Myocyte (in vitro differentiated cells): ENCODE results near the gene TUBB3. TPM values are rescaled to one million over a fixed set of nuclear protein-coding genes. Genes with fewer than 3 reads are reported as not detected.
"Not testable (repeated sequence)": the region's sequence is repeated elsewhere in the genome, so short reads cannot be mapped to it uniquely, and the experiment has no call there.

Source experiments
- DNase-seq: peaks from one replicate; pipeline ENCODE4 v3.0.0-alpha.2; 2012; ENCODE audit warnings: low read depth
- total RNA-seq: library from RNA; depleted of rRNA; stranded (reverse); fragments of >200 nt; gene quantifications from 2 replicates; pipeline ENCODE4 v1.2.3, GENCODE V29; 2014

The TUBB3 gene
- total RNA-seq, 1 donor from 2014 or later = 152 TPM

DNA sequence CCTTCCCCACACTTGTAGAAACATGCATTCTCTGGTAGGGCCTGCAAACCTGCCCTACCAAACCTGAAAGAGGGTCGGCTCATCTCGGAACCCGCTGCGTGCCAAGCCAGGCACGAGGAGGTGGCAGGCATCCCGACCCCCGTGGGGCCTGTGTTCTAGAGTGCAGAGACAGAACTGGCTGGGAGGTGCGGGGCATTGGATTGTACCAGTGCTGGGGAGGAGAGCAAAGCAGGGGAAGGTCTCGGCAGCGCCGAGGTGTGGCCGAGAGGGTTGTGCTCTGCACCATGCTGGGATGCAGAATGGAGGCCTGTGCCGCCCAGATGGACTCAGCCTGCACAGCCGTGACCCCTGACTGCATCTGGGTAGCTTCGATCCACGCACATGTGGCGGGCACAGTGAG is 22.3 kb upstream of the TUBB3 start:
- no peak for DNase-seq

DNA sequence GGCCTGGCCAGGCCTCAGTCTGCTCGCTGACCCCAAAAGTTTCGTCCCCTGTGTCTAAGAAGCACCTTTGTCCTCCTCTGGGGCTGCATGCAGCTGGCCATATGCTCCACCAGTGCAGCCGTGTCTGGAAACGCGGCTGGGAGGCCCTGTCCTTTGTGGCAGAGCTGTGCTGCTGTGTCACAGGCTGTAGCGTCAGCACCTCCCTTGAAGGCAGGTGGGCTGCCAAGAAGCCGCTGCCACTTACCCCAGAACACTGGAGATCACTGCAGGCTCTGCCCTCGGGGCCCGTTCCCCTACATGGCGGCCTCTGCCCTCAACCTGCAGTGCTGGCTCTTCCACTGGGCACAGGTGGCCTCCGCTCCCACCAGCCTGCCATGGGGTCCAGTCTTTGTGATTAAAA is 20.2 kb upstream of the TUBB3 start:
- DNase-seq = no peak

DNA sequence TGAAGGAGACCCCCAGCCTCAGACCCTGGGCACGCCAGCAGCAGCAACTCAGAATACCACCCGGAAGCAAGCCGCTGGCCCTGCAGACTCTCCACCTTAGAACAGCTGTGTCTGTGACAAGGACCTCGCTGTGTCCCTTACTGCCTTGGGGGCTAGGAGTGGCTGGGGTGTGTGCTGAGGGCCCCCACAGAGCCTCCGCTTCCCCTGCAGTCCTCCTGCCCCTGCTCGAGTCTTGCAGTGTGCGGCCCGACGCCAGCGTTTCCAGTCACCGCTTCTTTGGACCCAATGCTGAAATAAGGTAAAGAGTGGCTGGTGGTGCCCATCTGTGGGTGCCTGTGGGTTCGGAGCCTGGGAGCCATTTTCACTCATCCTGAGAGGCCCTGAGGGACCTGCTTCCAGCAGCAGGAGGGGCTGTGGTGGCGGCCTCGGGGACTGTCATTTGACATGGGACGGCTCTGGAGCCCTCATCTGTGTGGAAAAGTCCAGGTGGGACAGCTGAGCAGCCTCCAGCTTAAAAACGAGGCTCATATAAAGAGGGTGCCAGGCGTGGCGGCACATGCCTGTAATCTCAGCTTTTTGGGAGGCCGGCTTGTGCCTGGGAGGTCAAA is 19.1 kb upstream of the TUBB3 start:
- DNase-seq = no peak

DNA sequence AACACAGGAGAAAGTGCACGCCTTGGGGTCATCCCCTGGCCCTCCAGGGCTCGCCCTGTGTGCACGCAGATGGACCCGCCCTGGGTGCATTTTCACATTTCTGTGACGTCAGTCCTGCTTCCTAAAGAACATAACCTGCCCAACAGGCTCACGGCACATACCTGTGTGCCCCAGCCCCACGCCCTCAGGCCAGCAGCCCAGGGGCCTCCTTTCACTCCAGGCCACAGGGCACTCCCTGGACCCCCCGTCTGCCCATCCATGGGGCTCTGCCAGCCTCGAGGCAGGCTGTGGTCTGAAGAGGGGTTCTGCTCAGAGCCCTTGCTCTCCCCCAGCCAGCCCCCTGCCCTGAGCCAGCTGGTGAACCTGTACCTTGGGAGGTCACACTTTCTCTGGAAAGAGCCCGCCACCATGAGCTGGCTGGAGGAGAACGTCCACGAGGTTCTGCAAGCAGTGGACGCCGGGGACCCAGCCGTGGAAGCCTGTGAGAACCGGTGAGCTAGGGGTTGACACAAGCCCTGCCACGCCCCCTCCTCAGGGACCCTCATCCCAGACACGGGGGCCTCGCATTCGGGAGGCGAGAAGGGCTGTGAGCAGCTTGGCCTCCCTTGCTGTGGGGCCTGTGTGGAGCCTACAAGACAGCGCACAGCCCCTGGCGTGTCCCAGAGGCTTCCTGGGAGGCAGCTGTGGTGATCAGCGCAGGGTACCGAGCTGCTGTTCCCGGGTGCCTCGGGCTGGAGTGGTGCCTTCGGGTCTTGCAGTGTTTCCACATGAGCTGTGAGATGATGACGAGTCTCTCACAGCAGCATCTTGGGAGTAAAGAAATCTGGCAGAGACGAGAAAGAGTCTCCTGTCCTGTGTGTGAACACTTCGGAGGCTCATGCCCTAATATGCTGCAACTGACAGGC is 18.3 kb upstream of the TUBB3 start:
- no peak for DNase-seq

DNA sequence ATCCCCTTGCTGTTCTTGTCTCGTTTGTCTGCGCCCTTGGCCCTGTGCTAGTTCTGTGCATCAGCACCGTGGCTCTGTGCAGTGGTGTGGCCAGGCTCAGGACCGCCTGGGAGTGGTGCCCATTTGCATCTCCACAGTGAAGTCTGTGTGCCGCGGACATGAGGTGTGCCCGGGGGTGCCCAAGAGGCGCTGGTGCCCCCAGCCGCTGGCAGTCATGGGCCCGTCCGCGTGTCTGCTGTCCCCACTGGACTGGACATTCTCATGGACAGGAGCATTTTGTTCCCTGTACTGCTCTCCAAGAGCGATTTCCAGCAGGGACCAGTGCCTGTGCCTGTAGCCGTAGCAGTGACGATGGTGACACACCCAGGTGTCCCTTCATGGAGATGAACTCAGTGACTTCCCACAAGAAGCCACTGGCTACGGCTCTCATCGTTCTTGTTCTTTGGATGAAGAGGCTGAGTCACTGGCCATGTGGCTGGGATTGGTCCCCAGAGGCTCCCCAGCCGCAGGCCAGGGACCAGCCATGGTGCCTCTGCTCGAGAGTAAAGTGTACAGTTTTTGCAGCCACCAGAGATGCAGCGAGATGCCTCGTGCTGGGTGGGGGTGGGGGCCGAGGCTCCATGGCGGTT is 17.5 kb upstream of the TUBB3 start:
- DNase-seq = peak; percentile 51

DNA sequence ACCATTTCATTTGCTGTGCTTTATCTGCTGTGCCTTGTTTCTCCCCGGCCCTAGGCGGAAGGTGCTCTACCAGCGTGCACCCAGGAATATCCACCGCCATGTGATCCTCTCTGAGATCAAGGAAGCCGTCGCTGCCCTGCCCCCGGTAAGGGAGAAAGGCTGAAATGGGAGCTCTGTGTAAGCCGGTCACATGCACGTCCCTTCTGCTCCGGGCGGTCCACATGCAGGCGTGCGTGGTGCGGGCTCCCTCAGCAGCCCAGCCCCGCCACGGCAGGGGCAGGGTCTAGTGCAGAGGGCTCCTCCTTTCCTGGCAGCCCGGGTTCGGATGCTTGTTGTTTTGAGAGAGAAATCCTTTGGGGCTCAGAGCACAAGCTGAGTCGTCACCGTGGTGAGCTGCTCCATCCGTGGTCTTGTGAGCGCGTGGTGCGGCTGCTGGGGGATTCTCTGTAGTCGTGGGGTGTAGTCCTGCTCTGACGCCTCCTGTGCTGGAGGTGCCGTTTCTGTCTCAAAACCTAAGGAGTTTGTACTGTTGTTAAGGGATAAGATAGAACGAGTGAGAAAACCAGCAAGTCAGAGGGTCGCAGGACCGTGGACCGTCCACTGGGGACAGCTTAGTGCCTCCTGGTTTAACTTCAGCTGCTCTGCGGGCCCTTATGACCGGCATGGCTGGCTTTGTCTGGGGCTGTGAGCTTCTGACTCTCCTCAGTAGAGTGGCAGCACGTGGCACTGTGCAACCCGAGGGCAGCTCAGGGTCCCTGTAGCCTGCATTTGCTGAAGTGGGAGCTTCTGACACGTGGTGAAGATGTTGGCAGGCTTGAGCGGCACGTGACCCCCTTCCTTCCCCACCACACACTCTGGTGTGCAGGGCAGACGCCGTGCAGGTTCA is 16.8 kb upstream of the TUBB3 start:
- DNase-seq = no peak

DNA sequence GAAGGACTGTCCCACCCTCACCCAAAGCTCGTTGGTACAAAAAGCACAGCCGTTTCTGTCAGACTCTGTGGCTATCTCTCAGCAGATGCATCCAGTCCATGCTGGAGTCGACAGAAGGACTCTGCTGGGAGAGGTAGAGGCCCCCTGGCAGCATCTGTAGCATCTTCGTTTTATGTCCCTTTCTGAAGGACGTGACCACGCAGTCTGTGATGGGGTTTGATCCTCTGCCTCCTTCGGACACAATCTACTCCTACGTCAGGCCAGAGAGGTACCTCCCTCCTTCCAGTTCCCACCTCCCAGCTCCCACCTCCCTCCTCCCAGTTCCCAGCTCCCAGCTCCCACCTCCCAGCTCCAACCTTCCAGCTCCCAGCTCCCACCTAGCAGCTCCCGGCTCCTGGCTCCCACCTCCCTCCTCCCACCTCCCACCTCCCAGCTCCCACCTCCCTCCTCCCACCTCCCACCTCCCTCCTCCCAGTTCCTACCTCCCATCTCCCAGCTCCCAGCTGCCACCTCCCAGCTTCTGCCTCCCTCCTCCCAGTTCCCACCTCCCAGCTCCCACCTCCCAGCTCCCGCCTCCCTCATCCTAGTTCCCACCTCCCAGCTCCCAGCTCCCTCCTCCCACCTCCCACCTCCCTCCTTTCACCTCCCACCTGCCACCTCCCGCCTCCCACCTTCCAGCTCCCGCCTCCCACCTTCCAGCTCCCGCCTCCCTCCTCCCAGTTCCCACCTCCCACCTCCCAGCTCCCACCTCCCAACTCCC is 15.9 kb upstream of the TUBB3 start:
- no peak for DNase-seq

DNA sequence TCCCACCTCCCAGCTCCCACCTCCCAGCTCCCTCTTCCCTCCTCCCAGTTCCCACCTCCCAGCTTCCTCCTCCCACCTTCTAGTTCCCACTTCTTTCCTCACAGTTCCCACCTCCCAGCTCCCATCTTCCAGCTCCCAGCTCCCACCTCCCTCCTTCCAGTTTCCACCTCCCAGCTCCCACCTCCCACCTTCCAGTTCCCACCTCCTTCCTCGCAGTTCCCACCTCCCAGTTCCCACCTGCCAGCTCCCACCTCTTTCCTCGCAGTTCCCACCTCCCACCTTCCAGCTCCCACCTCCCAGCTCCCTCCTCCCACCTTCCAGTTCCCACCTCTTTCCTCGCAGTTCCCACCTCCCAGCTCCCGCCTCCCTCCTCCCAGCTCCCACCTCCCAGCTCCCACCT is 14.9 kb upstream of the TUBB3 start:
- no peak for DNase-seq

DNA sequence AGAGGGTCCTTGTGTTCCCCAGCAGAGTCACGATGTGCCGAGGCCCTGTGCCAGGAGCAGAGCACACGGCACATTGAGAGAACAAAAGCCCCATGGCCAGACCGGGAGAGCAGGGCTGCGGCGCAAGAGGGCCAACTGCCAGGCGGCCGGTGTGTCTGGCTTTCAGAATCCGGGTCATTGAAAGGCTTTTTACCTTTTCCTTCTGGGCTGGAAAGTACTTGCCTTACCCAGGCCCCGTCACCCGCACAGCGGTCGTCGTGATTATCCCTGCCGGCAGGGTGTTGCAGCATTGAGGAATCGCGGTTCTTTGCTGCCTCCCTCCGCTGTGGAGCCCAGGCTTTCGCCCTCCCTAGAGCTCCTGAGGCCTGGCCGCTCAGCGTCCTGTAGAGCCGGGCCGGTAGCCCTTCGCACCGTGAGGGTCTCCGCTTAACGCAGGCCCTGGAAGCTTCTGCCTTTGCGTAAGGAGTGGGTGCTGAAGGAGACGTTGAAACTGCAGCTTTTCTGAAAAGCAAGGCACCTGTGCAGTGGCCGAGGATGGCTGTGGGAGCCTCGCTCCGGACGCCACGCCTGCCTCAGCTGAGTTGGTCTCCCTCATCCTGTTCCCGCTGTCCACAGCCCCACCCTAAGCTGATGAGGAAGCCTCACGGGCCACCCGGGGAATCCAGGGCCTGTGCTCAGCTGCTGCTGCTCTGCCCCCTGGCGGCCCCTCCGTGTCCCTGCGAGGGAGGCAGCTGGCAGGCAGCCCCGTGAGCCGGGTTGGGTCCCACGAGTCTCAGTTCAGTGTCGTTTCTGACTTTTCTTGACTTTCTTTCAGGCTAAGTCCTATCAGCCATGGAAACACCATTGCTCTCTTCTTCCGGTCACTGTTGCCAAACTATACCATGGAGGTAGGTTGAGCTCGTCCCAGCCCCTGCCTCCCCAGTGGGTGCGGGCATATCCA is 13.1 kb upstream of the TUBB3 start:
- DNase-seq = peak; percentile 70

DNA sequence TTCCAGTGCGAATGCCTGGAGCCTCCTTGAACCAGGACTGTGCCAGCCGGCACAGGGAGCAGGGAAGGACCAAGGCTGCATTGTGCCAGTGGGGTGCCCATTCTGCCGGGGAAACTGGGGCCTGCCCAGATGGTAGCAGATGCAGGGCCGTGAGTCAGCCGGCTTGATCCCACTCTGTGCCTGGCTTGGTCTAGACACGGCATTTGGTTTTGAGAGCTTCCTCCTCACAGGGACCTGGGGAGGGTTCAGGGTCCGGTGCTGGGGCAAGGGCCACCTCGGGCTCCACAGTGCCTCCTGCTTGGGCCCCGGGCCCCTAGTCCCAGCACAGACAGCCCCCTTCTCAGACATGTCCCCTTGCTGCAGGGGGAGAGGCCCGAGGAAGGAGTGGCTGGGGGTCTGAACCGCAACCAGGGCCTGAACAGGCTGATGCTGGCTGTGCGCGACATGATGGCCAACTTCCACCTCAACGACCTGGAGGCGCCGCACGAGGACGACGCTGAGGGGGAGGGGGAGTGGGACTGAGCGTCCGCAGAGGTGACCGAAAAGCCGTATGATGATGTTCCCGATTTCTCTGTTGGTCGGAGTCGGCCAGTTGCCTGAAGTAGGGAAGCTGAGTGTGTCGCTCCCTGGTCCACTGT is 12.3 kb upstream of the TUBB3 start:
- no peak for DNase-seq

DNA sequence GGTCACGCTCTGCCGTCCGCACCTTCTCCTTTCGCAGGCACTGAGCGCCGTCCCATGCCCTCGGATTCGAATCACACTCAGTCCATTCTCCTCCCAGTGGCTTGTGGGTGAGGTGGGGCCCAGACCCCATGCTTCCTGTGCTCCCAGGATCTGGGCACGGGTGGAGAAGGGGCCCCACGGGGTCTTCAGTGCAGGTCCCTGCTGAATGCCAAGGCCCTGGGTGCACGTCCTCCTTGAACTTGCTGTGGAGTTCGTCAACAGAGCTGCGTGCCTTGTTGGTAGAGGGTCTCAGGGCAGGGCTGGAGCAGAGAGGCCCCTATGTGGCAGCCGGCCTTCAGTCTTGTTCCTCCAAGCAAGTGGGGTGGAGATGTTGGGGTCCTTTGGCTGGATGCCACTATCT is 11.8 kb upstream of the TUBB3 start:
- no peak for DNase-seq

DNA sequence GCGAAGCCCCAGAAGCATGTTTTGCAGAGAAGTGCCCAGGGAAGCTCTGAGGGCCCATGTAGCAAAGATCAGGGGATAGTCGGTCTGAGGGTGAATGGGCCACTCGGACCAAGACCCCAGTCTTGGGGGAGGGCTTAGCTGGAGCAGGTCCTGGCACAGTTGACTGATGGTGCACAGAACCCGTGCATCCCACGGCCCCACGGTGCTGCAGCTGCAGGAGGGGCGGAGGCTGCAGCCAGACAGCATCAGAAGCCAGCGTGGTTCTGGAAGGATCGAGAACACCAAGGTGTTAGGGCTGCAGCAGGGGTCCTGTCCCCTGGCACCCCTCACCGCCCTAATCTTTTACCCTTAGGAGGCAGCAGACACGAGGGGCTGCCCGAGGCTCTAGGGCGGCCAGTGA is 11.0 kb upstream of the TUBB3 start:
- DNase-seq = no peak

DNA sequence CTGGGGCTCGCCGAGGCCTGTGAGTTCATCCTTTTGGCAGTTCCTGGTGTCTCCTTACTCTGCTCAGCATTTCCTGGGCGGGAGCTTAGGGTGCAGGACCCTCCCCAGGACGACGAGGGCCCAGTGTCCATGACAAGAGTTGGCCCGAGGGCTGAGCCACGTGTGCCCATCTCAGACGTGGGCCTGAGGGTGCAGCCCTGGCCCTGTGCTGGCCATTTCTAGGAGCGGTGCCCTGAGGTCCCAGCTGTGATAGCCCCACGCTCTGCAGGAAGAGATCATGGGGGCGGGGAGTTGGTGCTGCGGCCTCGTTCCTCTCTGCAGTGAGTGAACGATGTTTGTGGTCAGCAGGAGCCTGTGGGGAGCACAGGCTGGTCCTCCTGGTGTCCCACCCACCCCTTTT is 10.5 kb upstream of the TUBB3 start:
- no peak for DNase-seq

DNA sequence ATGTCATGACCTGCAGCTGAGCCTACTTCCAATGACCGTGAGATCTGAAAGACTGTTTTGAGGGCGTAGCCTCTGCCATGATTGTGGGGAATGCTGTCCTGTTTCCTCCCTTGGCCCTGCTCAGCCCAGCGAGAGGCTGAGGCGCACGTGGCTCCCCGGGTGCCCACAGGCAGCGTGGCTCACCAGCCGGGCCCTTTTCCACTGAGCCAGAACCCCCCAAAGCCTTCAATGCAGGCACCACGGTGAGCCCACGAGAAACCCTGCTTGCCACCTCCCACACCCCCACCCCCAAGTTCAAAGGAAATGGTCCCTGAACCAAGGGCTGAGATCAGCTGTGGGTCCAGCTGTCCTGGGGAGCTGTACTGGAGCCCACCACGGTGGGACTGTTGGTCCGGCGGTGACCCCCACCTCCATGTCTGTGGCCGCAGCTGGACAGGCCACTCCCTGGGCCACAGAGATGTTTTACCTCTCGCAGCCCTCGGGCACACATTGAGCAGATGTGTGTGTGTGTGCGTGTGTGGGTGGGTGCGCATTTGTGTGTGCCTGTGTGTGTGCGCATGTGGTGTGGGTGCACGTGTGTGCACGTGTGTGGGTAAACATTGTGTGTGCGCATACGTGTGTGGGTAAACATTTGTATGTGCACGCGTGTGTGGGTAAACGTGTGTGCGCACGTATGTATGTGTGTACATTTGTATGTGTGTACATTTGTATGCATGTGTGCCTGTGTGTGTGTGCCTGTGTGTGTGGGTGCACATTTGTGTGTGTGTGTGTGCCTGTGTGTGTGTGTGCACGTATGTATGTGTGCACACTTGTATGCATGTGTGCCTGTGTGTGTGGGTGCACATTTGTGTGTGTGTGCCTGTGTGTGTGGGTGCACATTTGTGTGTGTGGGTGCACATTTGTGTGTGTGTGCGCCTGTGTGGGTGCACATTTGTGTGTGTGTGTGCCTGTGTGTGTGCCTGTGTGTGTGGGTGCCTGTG is 9.4 kb upstream of the TUBB3 start:
- DNase-seq = no peak

DNA sequence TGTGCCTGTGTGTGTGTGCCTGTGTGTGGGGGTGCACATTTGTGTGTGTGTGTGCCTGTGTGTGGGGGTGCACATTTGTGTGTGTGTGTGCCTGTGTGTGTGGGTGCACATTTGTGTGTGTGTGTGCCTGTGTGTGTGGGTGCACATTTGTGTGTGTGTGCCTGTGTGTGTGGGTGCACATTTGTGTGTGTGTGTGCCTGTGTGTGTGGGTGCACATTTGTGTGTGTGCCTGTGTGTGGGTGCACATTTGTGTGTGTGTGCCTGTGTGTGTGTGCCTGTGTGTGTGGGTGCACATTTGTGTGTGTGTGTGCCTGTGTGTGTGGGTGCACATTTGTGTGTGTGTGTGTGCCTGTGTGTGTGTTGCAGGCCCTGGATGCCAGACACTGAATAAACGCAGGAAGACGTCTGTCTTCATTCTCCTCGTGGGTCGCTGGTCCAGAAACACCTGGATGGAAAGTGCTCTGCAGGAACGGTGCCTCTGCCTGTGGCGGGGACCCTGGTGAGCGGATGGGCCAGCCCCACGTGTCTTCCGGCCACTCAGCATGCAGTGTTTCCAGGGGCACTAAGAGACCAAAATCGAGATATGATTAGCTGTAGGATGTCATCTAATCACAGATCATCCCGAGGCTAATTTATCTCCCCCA is 8.4 kb upstream of the TUBB3 start:
- not testable (repeated sequence) for DNase-seq

DNA sequence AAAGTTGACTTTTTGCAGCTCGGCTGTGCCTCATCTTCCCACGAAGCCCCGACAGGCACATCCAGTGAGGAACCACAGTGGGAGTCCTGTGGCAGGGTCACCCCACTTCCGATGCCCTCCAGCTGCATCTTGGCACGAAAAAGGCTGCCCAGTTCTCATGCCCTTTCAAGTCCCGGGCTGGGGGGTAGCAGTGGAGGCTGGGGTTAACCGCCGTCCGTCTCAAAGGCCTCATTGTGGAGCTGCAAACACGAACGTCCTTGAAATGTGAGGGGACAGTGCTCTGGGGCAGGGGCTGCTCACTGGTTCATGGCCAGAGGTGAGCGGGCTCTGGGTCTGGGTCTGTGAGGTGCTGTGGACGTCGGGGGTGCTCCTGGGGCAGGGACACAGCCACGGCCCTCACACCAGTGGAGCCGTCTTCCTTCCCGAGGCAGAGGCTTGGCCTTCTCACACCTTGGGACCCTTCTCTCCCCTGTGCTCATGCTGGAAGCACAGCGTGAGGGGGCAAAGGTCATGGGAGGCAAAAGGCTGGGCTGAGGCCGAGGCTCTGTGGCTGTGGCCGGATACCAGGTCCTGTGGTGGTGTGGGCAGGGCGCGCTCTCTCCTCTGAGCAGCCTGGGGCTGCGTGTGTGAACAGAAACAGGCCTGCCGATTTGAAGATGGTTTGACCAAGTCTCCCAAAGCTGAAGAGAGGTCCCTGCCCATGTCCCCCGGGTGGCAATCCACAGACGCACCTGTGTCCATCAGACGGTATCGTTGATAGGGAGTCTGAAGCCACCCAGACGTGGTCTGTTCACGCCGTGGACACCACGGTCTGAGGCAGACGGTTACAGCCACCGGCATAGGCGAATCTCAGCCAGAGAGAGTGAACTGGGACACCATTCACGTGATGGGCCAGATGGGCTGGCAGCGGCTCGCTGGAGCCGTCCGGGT is 7.6 kb upstream of the TUBB3 start:
- DNase-seq = no peak
